K562 (cell line): Measurements from ENCODE around the gene PRR15L. TPM values are rescaled to one million over a fixed set of nuclear protein-coding genes. Genes with fewer than 3 reads are reported as not detected.

Experiments
- CBFA2T3 ChIP-seq: fragments of 450-650 bp; IDR thresholded peaks from 2 replicates; pipeline ENCODE4 v1.6.1; 2017
- CREB1 ChIP-seq, 2 experiments: sonication (generic) in 1 of 2; formaldehyde crosslinking in 1 of 2; IDR thresholded peaks; 2 replicates each; pipeline versions ENCODE4 v1.6.1 to v1.8.0; 2012 to 2022; ENCODE audit warnings: inconsistent platforms in 1 of 2, mild to moderate bottlenecking in 1 of 2, missing genetic modification reagents in 1 of 2, moderate library complexity in 1 of 2
- FOSL1 ChIP-seq: fragments of 200-800 bp; sonication (Bioruptor generic); conservative IDR thresholded peaks from 2 replicates; pipeline ENCODE4 v1.6.1; 2016; ENCODE audit warnings: missing genetic modification characterization, missing compliant biosample characterization
- HNRNPUL1 ChIP-seq: fragments of 200-400 bp; formaldehyde crosslinking; IDR thresholded peaks from 2 replicates; pipeline ENCODE4 v1.6.1; 2017; ENCODE audit warnings: low read length
- KDM1A ChIP-seq, 2 experiments: fragments of 450-650 bp; IDR thresholded peaks; 2 replicates each; pipeline ENCODE4 v1.6.1; 2016; ENCODE audit warnings: mild to moderate bottlenecking in 2 of 2
- KLF16 ChIP-seq: IDR thresholded peaks from 2 replicates; pipeline ENCODE4 v1.6.1; 2016; ENCODE audit warnings: antibody characterized with exemption
- MYC ChIP-seq, 2 experiments: fragments of 250-450 bp in 1 of 2; sonication (Bioruptor Pico) in 1 of 2; IDR thresholded peaks; 2 replicates each; pipeline versions ENCODE4 v1.5.1 to v1.6.1; 2012 to 2021; ENCODE audit warnings: low read depth in 2 of 2, borderline replicate concordance in 1 of 2, improper control_type of control experiment in 1 of 2, low read length in 1 of 2, mild to moderate bottlenecking in 1 of 2, moderate library complexity in 1 of 2
- NFIC ChIP-seq: fragments of 450-650 bp; IDR thresholded peaks from 2 replicates; pipeline ENCODE4 v1.6.1; 2017; ENCODE audit warnings: mild to moderate bottlenecking, inconsistent platforms
- RUNX1 ChIP-seq: sonication (generic); IDR thresholded peaks from 2 replicates; pipeline ENCODE4 v1.6.1; 2016; ENCODE audit warnings: antibody characterized with exemption, low read depth
- SMARCA4 ChIP-seq: fragments of 450-650 bp; IDR thresholded peaks from 2 replicates; pipeline ENCODE4 v1.6.1; 2016
- SMARCE1 ChIP-seq: fragments of 450-650 bp; IDR thresholded peaks from 2 replicates; pipeline ENCODE4 v1.7.1; 2016; ENCODE audit warnings: mild to moderate bottlenecking
- STAT5A ChIP-seq: IDR thresholded peaks from 2 replicates; pipeline ENCODE4 v1.6.1; 2012; ENCODE audit warnings: low read length, inconsistent platforms, borderline replicate concordance
- TAL1 ChIP-seq: fragments of 450-650 bp; IDR thresholded peaks from 2 replicates; pipeline ENCODE4 v1.6.1; 2016; ENCODE audit warnings: mild to moderate bottlenecking
- TBL1XR1 ChIP-seq, 2 experiments: IDR thresholded peaks; 2 replicates each; pipeline ENCODE4 v1.6.1; 2012; ENCODE audit warnings: improper control_type of control experiment in 2 of 2, low read length in 2 of 2, mild to moderate bottlenecking in 1 of 2
- TCF3 ChIP-seq: sonication (generic); formaldehyde crosslinking; IDR thresholded peaks from 2 replicates; pipeline ENCODE4 v1.4.0; 2020; ENCODE audit warnings: mild to moderate bottlenecking, missing genetic modification reagents
- TEAD4 ChIP-seq, 2 experiments: sonication (generic) in 1 of 2; formaldehyde crosslinking in 1 of 2; IDR thresholded peaks; 2 replicates each; pipeline versions ENCODE4 v1.6.1 to v1.8.0; 2012 to 2022; ENCODE audit warnings: borderline replicate concordance in 1 of 2, inconsistent platforms in 1 of 2, low read length in 1 of 2, mild to moderate bottlenecking in 1 of 2, missing genetic modification reagents in 1 of 2
- TFAM ChIP-seq: fragments of 250-450 bp; sonication (Bioruptor Pico); conservative IDR thresholded peaks from 2 replicates; pipeline ENCODE4 v1.5.0; 2021; ENCODE audit warnings: mild to moderate bottlenecking, moderate library complexity
- YY1 ChIP-seq, 3 experiments: IDR thresholded peaks; 2 replicates each; pipeline ENCODE4 v1.6.1; 2011; ENCODE audit warnings: low read length in 2 of 3, mild to moderate bottlenecking in 2 of 3, moderate library complexity in 2 of 3, borderline replicate concordance in 1 of 3, control low read depth in 1 of 3, low read depth in 1 of 3; ENCODE audit not compliant: insufficient read depth in 3 of 3, insufficient replicate concordance in 2 of 3, control insufficient read depth in 1 of 3, insufficient read length in 1 of 3; ENCODE audit errors: extremely low read depth in 1 of 3
- ZBTB7A ChIP-seq: IDR thresholded peaks from 2 replicates; pipeline ENCODE4 v1.6.1; 2011; ENCODE audit warnings: low read depth, mild to moderate bottlenecking, low read length, moderate library complexity, borderline replicate concordance; ENCODE audit not compliant: control insufficient read depth
- ZNF24 ChIP-seq: fragments of 450-650 bp; IDR thresholded peaks from 2 replicates; pipeline ENCODE4 v1.6.1; 2016
- ZNF408 ChIP-seq: fragments of 250-450 bp; sonication (Bioruptor Pico); IDR thresholded peaks from 2 replicates; pipeline ENCODE4 v1.4.0; 2020; ENCODE audit warnings: low read depth, mild to moderate bottlenecking, moderate library complexity
- ZNF766 ChIP-seq: fragments of 200-800 bp; sonication (Bioruptor generic); conservative IDR thresholded peaks from 2 replicates; pipeline ENCODE4 v1.6.1; 2016; ENCODE audit warnings: missing genetic modification characterization, missing compliant biosample characterization
- polyA plus RNA-seq, 8 experiments: library from polyadenylated mRNA; depleted of rRNA in 4 of 8; stranded (reverse) in 5 of 8; unstranded in 3 of 8; fragments of >200 nt; fragmentation: Nextera tagmentation in 2 of 8; fragmentation: Illumina TruSeq in 1 of 8; extraction: Ambion mirVana in 2 of 8; extraction: Trizol in 1 of 8; gene quantifications; 2 replicates each; pipeline versions ENCODE4 v1.2.1 to v1.2.3, GENCODE V29; 2011 to 2014; ENCODE audit warnings: inconsistent platforms in 1 of 8, missing spikeins in 1 of 8
- total RNA-seq, 7 experiments: library from RNA; depleted of rRNA in 6 of 7; stranded (reverse); fragments of >200 nt in 6 of 7; fragmentation: Illumina TruSeq in 2 of 7; extraction: Trizol in 2 of 7; gene quantifications; 2 replicates each; pipeline versions ENCODE4 v1.2.1 to v1.2.3, GENCODE V29; 2011 to 2021; ENCODE audit warnings: low replicate concordance in 1 of 7
- TF ChIP-seq, protein P1 (sequence below): fragments of 150-350 bp; IDR thresholded peaks from 2 replicates; pipeline ENCODE4 v1.6.1; 2014; ENCODE audit warnings: low read depth, mild to moderate bottlenecking, low read length, borderline replicate concordance
- TF ChIP-seq, protein P2 (sequence below), 2 experiments: fragments of 450-650 bp; conservative IDR thresholded peaks; 2 replicates each; pipeline ENCODE4 v1.6.1; 2017; ENCODE audit warnings: mild to moderate bottlenecking in 2 of 2, moderate library complexity in 2 of 2

PRR15L gene
- total and polyA plus RNA-seq, 9 of the 15 experiments (the other 6 are each of a cell fraction or from before 2014, with no cell fraction given): 0.03 TPM; not detected in 8

DNA sequence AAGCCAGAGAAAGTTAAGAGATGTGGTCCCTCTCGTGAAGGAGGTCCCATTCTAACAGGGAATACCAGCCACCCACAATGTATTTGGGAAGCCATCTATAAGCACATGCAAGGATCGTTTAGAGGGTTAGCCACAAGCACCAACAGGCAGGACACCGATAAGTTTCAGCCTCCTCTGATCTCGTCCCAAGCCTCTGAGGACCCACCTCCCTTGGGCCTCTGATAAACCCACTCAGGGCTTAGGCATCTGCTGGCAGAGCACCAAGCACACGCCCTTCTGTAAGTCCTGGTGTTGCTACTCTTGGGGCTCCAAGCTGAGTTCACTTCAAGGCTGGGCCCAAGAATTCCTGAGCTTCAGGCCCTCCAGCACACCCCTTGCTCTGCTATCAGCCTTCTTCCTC lies 21.7 kb downstream of the PRR15L start (continued):
- TF ChIP-seq SMARCE1: peak; percentile 56; the same call in 1 of the 2 replicates
- no peak for TF ChIP-seq CREB1 (IDR thresholded peaks at IDR 0.05)
- no peak for TF ChIP-seq CREB1 (CRISPR knock-in tag; IDR thresholded peaks at IDR 0.05)
- no peak for TF ChIP-seq HNRNPUL1
- peak; percentile 82 for TF ChIP-seq FOSL1 (tag)
- peak; percentile 77 for TF ChIP-seq SMARCA4
- TF ChIP-seq YY1 (IDR thresholded peaks at IDR 0.05; ENCODE audit: borderline replicate concordance in 1 of 3, control insufficient read depth in 1 of 3, extremely low read depth in 1 of 3, insufficient read depth in 3 of 3, insufficient read length in 1 of 3, insufficient replicate concordance in 2 of 3, low read depth in 1 of 3, low read length in 2 of 3): peak in 1 of 3 experiments; percentile 46
- 0 out of 2 replicates have a peak, but pooled peaks have one; percentile 29 for TF ChIP-seq ZNF766 (CRISPR knock-in tag)
- no peak for TF ChIP-seq ZNF24
- TF ChIP-seq, protein P1, sequence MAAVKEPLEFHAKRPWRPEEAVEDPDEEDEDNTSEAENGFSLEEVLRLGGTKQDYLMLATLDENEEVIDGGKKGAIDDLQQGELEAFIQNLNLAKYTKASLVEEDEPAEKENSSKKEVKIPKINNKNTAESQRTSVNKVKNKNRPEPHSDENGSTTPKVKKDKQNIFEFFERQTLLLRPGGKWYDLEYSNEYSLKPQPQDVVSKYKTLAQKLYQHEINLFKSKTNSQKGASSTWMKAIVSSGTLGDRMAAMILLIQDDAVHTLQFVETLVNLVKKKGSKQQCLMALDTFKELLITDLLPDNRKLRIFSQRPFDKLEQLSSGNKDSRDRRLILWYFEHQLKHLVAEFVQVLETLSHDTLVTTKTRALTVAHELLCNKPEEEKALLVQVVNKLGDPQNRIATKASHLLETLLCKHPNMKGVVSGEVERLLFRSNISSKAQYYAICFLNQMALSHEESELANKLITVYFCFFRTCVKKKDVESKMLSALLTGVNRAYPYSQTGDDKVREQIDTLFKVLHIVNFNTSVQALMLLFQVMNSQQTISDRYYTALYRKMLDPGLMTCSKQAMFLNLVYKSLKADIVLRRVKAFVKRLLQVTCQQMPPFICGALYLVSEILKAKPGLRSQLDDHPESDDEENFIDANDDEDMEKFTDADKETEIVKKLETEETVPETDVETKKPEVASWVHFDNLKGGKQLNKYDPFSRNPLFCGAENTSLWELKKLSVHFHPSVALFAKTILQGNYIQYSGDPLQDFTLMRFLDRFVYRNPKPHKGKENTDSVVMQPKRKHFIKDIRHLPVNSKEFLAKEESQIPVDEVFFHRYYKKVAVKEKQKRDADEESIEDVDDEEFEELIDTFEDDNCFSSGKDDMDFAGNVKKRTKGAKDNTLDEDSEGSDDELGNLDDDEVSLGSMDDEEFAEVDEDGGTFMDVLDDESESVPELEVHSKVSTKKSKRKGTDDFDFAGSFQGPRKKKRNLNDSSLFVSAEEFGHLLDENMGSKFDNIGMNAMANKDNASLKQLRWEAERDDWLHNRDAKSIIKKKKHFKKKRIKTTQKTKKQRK: no peak
- 0 out of 4 replicates have a peak, but pooled peaks of 1 of the 2 experiments have one; percentile 19 for TF ChIP-seq KDM1A (IDR thresholded peaks at IDR 0.05)
- TF ChIP-seq TEAD4 (IDR thresholded peaks at IDR 0.05; ENCODE audit: low read length): peak; percentile 82
- TF ChIP-seq TEAD4 (CRISPR knock-in tag; IDR thresholded peaks at IDR 0.05; ENCODE audit: borderline replicate concordance): no peak
- 0 out of 2 replicates have a peak, but pooled peaks have one; percentile 20 for TF ChIP-seq RUNX1
- TF ChIP-seq CBFA2T3: peak; percentile 89
- TF ChIP-seq, protein P2, sequence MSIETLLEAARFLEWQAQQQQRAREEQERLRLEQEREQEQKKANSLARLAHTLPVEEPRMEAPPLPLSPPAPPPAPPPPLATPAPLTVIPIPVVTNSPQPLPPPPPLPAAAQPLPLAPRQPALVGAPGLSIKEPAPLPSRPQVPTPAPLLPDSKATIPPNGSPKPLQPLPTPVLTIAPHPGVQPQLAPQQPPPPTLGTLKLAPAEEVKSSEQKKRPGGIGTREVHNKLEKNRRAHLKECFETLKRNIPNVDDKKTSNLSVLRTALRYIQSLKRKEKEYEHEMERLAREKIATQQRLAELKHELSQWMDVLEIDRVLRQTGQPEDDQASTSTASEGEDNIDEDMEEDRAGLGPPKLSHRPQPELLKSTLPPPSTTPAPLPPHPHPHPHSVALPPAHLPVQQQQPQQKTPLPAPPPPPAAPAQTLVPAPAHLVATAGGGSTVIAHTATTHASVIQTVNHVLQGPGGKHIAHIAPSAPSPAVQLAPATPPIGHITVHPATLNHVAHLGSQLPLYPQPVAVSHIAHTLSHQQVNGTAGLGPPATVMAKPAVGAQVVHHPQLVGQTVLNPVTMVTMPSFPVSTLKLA (conservative IDR thresholded peaks at IDR 0.05): peak in 1 of 2 experiments; percentile 47; a peak in 1 of 4 replicates
- peak; percentile 91 for TF ChIP-seq NFIC
- TF ChIP-seq TBL1XR1 (IDR thresholded peaks at IDR 0.05; ENCODE audit: low read length in 2 of 2): peak in 1 of 2 experiments; percentile 34; a peak in 1 of 4 replicates
- TF ChIP-seq TAL1: peak; percentile 61
- TF ChIP-seq KLF16: peak; percentile 29; the same call in 1 of the 2 replicates
- peak; percentile 41; the same call in 1 of the 2 replicates for TF ChIP-seq STAT5A
- peak; percentile 70; the same call in 1 of the 2 replicates for TF ChIP-seq ZBTB7A
- no peak for TF ChIP-seq TFAM (CRISPR knock-in tag)
- TF ChIP-seq MYC (IDR thresholded peaks at IDR 0.05; ENCODE audit: low read depth, low read length): peak; percentile 23; the same call in 1 of the 2 replicates
- no peak for TF ChIP-seq MYC (CRISPR knock-in tag; IDR thresholded peaks at IDR 0.05; ENCODE audit: borderline replicate concordance, low read depth)
- no peak for TF ChIP-seq ZNF408 (CRISPR knock-in tag)
- peak; percentile 85 for TF ChIP-seq TCF3
